ENCODE measurements around the gene MYOD1.

DNA sequence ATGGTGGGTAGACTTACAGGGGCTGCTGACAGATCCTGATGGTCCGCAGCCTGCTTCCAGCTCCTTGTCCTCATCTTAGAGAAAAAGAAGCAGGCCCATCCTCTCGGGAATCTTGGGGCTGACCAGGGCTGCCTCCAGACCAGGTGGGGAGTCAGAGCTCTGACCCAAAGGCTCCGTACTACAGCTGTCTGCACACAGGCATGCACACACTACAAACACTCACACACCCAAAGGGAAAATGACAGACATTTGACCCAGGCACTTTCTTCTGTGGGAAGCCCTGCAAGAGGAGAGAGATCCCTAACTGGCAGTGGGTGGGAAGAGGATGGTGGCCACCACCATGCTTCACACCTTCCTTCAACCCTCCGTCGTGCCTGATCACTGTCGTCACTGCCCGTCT lies 46.9 kb upstream of the MYOD1 start:
- TF ChIP-seq POLR2A (IDR thresholded peaks at IDR 0.05; ENCODE audit: low read depth, low read length) (no peak), POLR2AphosphoS5 (IDR thresholded peaks at IDR 0.05; ENCODE audit: low read depth, low read length) (no peak), SPI1 (IDR thresholded peaks at IDR 0.05; ENCODE audit: low read depth, low read length) (no peak), TAF1 (IDR thresholded peaks at IDR 0.05; ENCODE audit: low read depth, low read length) (no peak), POU2F2 (IDR thresholded peaks at IDR 0.05; ENCODE audit: low read depth, low read length) (no peak), PAX5 (IDR thresholded peaks at IDR 0.05; ENCODE audit: insufficient read depth, low read length, severe bottlenecking) (no peak)
